DND-41 (cell line): ENCODE data around the gene TRIM40.

ENCODE experiments used
- CTCF ChIP-seq: IDR thresholded peaks from 2 replicates; pipeline ENCODE4 v1.5.1; 2012; ENCODE audit warnings: borderline replicate concordance, low read length, moderate library complexity, mild to moderate bottlenecking; ENCODE audit not compliant: poor library complexity, severe bottlenecking; ENCODE audit errors: extremely low read depth
- EZH2 ChIP-seq: IDR thresholded peaks from 3 replicates; pipeline ENCODE4 v1.6.1; 2012; ENCODE audit warnings: borderline replicate concordance, low read depth, mild to moderate bottlenecking, moderate library complexity, low read length, inconsistent platforms; ENCODE audit not compliant: severe bottlenecking

- TF ChIP-seq CTCF: no peak
- no peak for TF ChIP-seq EZH2
Observed at GRCh38 chr6:30184417-30185031, 48.6 kb downstream of the TRIM40 start.
